Measurements from ENCODE around the gene PDE5A.

PDE5A gene

DNA sequence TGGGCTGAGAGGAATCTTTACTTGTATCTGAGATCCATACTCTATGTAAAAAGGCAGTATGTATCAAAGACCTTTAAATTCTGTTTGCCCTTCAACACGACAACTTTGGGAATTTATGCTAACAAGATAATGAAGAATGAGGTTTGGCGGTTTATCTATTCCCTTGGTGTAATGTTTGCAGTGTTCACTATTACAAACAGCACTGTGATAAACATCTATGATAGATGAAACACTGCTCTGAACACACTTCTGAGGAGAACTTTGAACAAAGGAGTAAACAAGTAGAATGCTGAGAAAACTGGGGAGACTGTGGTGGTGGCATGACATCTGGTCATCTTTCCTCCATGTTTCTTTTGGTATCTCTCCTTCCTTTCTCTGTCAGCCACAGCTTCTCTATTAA lies 126.9 kb downstream of the PDE5A start:
- no peak overlapping the region for H3K18ac ChIP-seq (ENCODE audit: low read depth in 1 of 2, low read length in 2 of 2)
- no peak overlapping the region for H3K4me3 ChIP-seq (ENCODE audit: insufficient read depth in 1 of 2, low read depth in 1 of 2, low read length in 2 of 2)
- no peaks in the 10 kb centered on the region for H3K27me3 ChIP-seq (ENCODE audit: control insufficient read depth in 1 of 2, insufficient read depth in 1 of 2, low read length in 2 of 2)
- no peak overlapping the region for H2AFZ ChIP-seq (ENCODE audit: low read depth, low read length)
- no peak overlapping the region for H3K14ac ChIP-seq (ENCODE audit: low read length in 2 of 2)
- H2BK120ac ChIP-seq (ENCODE audit: low read depth, low read length): no peak overlapping the region
- no peak overlapping the region for H2BK5ac ChIP-seq (ENCODE audit: low read depth, low read length, poor library complexity, severe bottlenecking)
- peaks cover 7 to 77% of the 10 kb centered on the region in 2 experiments for H3K36me3 ChIP-seq (ENCODE audit: control insufficient read depth in 1 of 2, insufficient read depth in 2 of 2, low read depth in 1 of 2, low read length in 2 of 2)
- no peak overlapping the region for H4K91ac ChIP-seq (ENCODE audit: low read length)
- H3K79me1 ChIP-seq (replicated peaks; ENCODE audit: low read length, poor library complexity, severe bottlenecking): no peaks in the 10 kb centered on the region
- H3K9me3 ChIP-seq (ENCODE audit: control insufficient read depth, low read length): no peaks in the 10 kb centered on the region
- H3K4me2 ChIP-seq (ENCODE audit: low read length, poor library complexity, severe bottlenecking): no peak overlapping the region
- H3K4me1 ChIP-seq (ENCODE audit: control insufficient read depth, insufficient read depth, low read depth, low read length): no peaks in the 10 kb centered on the region
- H2AK5ac ChIP-seq (ENCODE audit: low read length, severe bottlenecking): no peak overlapping the region
- H2BK15ac ChIP-seq (ENCODE audit: low read depth, poor library complexity, severe bottlenecking): no peak overlapping the region
- 100% methylated on average over 2 of the region's 2 CpGs for WGBS
- H2BK12ac ChIP-seq (ENCODE audit: low read length in 2 of 2): no peak overlapping the region
- H3K27ac ChIP-seq (ENCODE audit: low read length, poor library complexity, severe bottlenecking): no peak overlapping the region
- no peak for DNase-seq
- no peak overlapping the region for H3K4ac ChIP-seq (ENCODE audit: low read depth in 1 of 2, low read length in 2 of 2)
- H3K9ac ChIP-seq (ENCODE audit: low read length): no peak overlapping the region
- H3K23ac ChIP-seq (ENCODE audit: low read length in 2 of 2): no peak overlapping the region
- no peak overlapping the region for H4K8ac ChIP-seq (ENCODE audit: low read length)

DNA sequence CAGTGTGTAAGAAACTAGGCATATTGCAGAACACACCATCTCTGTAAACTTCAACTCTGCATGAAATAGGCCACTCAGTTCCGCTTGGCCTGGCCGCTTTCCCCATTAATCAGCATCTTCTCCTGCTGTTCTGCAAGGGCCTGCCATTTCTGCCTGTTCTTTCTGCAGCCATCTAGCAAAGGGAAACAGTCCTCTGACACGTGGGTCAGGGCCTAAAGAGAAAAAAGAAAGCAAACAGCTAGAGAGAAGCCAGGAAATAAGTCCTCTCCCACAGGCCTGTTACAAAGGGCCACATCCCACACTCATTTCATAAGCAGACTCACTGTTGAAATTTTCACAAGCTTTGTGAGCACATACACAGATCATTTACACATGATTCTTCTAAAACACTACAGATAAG lies 130.1 kb downstream of the PDE5A start:
- Histone ChIP-seq H3K4me2 (ENCODE audit: low read length, poor library complexity, severe bottlenecking) (no peak overlapping the region), H2BK12ac (ENCODE audit: low read length in 2 of 2) (no peak overlapping the region), H2BK120ac (ENCODE audit: low read depth, low read length) (no peak overlapping the region), H3K79me1 (replicated peaks; ENCODE audit: low read length, poor library complexity, severe bottlenecking) (no peaks in the 10 kb centered on the region), H3K9ac (ENCODE audit: low read length) (peak overlapping the region; percentile 2), H3K4me1 (ENCODE audit: control insufficient read depth, insufficient read depth, low read depth, low read length) (no peaks in the 10 kb centered on the region), H3K23ac (ENCODE audit: low read length in 2 of 2) (no peak overlapping the region), H2AFZ (ENCODE audit: low read depth, low read length) (no peak overlapping the region), H2BK5ac (ENCODE audit: low read depth, low read length, poor library complexity, severe bottlenecking) (no peak overlapping the region), H3K4ac (ENCODE audit: low read depth in 1 of 2, low read length in 2 of 2) (no peak overlapping the region), H3K9me3 (ENCODE audit: control insufficient read depth, low read length) (no peaks in the 10 kb centered on the region), H4K8ac (ENCODE audit: low read length) (no peak overlapping the region), H4K91ac (ENCODE audit: low read length) (no peak overlapping the region), H3K4me3 (ENCODE audit: insufficient read depth in 1 of 2, low read depth in 1 of 2, low read length in 2 of 2) (no peak overlapping the region), H3K27ac (ENCODE audit: low read length, poor library complexity, severe bottlenecking) (peak overlapping the region; percentile 46), H2AK5ac (ENCODE audit: low read length, severe bottlenecking) (no peak overlapping the region), H3K36me3 (ENCODE audit: control insufficient read depth in 1 of 2, insufficient read depth in 2 of 2, low read depth in 1 of 2, low read length in 2 of 2) (peaks cover 7 to 91% of the 10 kb centered on the region in 2 experiments), H2BK15ac (ENCODE audit: low read depth, poor library complexity, severe bottlenecking) (no peak overlapping the region), H3K27me3 (ENCODE audit: control insufficient read depth in 1 of 2, insufficient read depth in 1 of 2, low read length in 2 of 2) (no peaks in the 10 kb centered on the region), H3K14ac (ENCODE audit: low read length in 2 of 2) (no peak overlapping the region), H3K18ac (ENCODE audit: low read depth in 1 of 2, low read length in 2 of 2) (no peak overlapping the region)
- 36% methylated on average over 3 of the region's 3 CpGs for WGBS
- DNase-seq: peak; percentile 77

- no peak overlapping the region for H2BK12ac ChIP-seq (ENCODE audit: low read length in 2 of 2)
- H4K8ac ChIP-seq (ENCODE audit: low read length): no peak overlapping the region
- peaks cover 0 to 50% of the 10 kb centered on the region in 2 experiments for H3K36me3 ChIP-seq (ENCODE audit: control insufficient read depth in 1 of 2, insufficient read depth in 2 of 2, low read depth in 1 of 2, low read length in 2 of 2)
- H3K27me3 ChIP-seq (ENCODE audit: control insufficient read depth in 1 of 2, insufficient read depth in 1 of 2, low read length in 2 of 2): no peaks in the 10 kb centered on the region
- H3K23ac ChIP-seq (ENCODE audit: low read length in 2 of 2): no peak overlapping the region
- DNase-seq: no peak
- no peaks in the 10 kb centered on the region for H3K9me3 ChIP-seq (ENCODE audit: control insufficient read depth, low read length)
- WGBS: 100% methylated on average over 1 of the region's 1 CpG
- H3K18ac ChIP-seq (ENCODE audit: low read depth in 1 of 2, low read length in 2 of 2): no peak overlapping the region
- no peak overlapping the region for H3K4me2 ChIP-seq (ENCODE audit: low read length, poor library complexity, severe bottlenecking)
- H2BK120ac ChIP-seq (ENCODE audit: low read depth, low read length): no peak overlapping the region
- no peaks in the 10 kb centered on the region for H3K79me1 ChIP-seq (replicated peaks; ENCODE audit: low read length, poor library complexity, severe bottlenecking)
- no peak overlapping the region for H3K4ac ChIP-seq (ENCODE audit: low read depth in 1 of 2, low read length in 2 of 2)
- H2AFZ ChIP-seq (ENCODE audit: low read depth, low read length): no peak overlapping the region
- no peak overlapping the region for H3K14ac ChIP-seq (ENCODE audit: low read length in 2 of 2)
- H2BK15ac ChIP-seq (ENCODE audit: low read depth, poor library complexity, severe bottlenecking): no peak overlapping the region
- H3K27ac ChIP-seq (ENCODE audit: low read length, poor library complexity, severe bottlenecking): no peak overlapping the region
- H2BK5ac ChIP-seq (ENCODE audit: low read depth, low read length, poor library complexity, severe bottlenecking): no peak overlapping the region
- no peak overlapping the region for H3K9ac ChIP-seq (ENCODE audit: low read length)
- H3K4me1 ChIP-seq (ENCODE audit: control insufficient read depth, insufficient read depth, low read depth, low read length): no peaks in the 10 kb centered on the region
- H2AK5ac ChIP-seq (ENCODE audit: low read length, severe bottlenecking): no peak overlapping the region
- no peak overlapping the region for H3K4me3 ChIP-seq (ENCODE audit: insufficient read depth in 1 of 2, low read depth in 1 of 2, low read length in 2 of 2)
- no peak overlapping the region for H4K91ac ChIP-seq (ENCODE audit: low read length)
These were observed 134.7 kb downstream of the PDE5A start for GRCh38 chr4:119493886-119494285.

GRCh38 chr4:119493419-119493818 lies 135.2 kb downstream of the PDE5A start:
- no CpG with 5 or more reads among the region's 1 CpG for WGBS
- peaks cover 0 to 48% of the 10 kb centered on the region in 2 experiments for H3K36me3 ChIP-seq (ENCODE audit: control insufficient read depth in 1 of 2, insufficient read depth in 2 of 2, low read depth in 1 of 2, low read length in 2 of 2)
- no peak overlapping the region for H4K8ac ChIP-seq (ENCODE audit: low read length)

More at GRCh38 chr4:119493419-119493818, 135.2 kb downstream of the PDE5A start:
- Histone ChIP-seq H3K27me3 (ENCODE audit: control insufficient read depth in 1 of 2, insufficient read depth in 1 of 2, low read length in 2 of 2) (no peaks in the 10 kb centered on the region), H3K23ac (ENCODE audit: low read length in 2 of 2) (no peak overlapping the region), H3K27ac (ENCODE audit: low read length, poor library complexity, severe bottlenecking) (no peak overlapping the region), H3K79me1 (replicated peaks; ENCODE audit: low read length, poor library complexity, severe bottlenecking) (no peaks in the 10 kb centered on the region), H2BK120ac (ENCODE audit: low read depth, low read length) (no peak overlapping the region), H2BK5ac (ENCODE audit: low read depth, low read length, poor library complexity, severe bottlenecking) (no peak overlapping the region), H4K91ac (ENCODE audit: low read length) (no peak overlapping the region), H3K4me1 (ENCODE audit: control insufficient read depth, insufficient read depth, low read depth, low read length) (no peaks in the 10 kb centered on the region), H2BK12ac (ENCODE audit: low read length in 2 of 2) (no peak overlapping the region), H3K4me3 (ENCODE audit: insufficient read depth in 1 of 2, low read depth in 1 of 2, low read length in 2 of 2) (no peak overlapping the region), H2AFZ (ENCODE audit: low read depth, low read length) (no peak overlapping the region), H3K14ac (ENCODE audit: low read length in 2 of 2) (no peak overlapping the region), H3K18ac (ENCODE audit: low read depth in 1 of 2, low read length in 2 of 2) (no peak overlapping the region), H2AK5ac (ENCODE audit: low read length, severe bottlenecking) (no peak overlapping the region), H3K9ac (ENCODE audit: low read length) (no peak overlapping the region), H3K9me3 (ENCODE audit: control insufficient read depth, low read length) (no peaks in the 10 kb centered on the region), H3K4ac (ENCODE audit: low read depth in 1 of 2, low read length in 2 of 2) (no peak overlapping the region), H3K4me2 (ENCODE audit: low read length, poor library complexity, severe bottlenecking) (no peak overlapping the region), H2BK15ac (ENCODE audit: low read depth, poor library complexity, severe bottlenecking) (no peak overlapping the region)
- no peak for DNase-seq
